ENCODE measurements around the gene EMD.

The EMD gene

DNA sequence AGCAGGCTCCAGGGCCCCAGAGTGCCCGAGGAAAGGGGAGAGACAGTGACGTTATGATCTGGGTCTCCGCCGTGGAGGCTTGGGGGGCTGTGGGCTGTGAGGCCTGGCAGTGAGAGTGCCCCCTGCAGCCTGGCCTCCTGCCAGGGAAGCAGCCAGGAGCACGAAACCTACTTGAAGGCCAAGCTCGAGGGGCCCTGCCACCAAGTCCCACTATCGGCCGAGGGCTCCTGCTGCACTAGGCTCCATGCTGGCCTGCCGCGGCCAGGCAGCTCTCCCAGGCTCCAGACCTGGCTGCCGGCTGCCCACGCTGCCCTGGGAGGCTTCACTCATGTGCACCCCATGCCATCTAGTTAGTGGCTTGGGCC, 23.3 kb upstream of the EMD start:
- DNase-seq: peak; percentile 3

DNA sequence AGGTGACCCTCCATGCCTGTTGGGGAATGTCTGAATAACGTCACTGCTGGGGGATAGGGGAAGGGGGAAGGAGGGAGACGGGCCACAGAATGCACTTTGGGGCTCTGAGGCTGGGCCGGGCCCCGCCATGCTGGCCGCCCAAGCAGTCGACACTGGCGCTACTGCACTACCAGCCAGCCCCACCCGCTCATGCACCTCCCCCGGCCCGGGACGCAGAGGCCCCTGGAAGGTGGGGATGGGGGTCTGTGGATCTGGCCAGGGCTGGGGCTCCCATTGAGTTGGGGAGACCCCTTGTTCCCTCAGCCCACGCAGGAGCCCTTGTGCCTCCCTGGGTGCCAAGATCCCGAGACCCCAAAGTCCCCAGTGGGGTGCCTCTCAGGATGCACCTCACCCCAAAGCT, 22.5 kb upstream of the EMD start:
- DNase-seq: peak; percentile 0

DNA sequence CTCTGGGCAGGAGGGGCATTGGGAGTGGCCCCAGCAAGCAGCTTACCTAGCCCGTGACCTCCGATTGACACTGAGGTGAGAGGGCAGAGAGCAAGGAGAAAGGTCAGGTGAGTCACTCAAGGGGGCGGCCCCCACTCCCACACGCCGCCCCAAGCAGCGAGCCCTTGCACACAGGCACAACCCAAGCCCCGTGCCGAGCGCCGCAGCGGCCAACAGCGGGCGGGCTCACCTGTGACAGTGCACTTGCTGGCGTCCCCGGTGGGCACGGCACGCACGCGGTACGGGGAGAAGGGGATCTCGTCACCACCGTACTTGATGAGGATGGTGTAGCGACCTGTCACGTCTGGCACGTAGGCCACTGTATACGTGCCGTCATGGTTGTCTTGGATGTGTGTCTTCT, 21.9 kb upstream of the EMD start:
- DNase-seq: peak; percentile 0

DNA sequence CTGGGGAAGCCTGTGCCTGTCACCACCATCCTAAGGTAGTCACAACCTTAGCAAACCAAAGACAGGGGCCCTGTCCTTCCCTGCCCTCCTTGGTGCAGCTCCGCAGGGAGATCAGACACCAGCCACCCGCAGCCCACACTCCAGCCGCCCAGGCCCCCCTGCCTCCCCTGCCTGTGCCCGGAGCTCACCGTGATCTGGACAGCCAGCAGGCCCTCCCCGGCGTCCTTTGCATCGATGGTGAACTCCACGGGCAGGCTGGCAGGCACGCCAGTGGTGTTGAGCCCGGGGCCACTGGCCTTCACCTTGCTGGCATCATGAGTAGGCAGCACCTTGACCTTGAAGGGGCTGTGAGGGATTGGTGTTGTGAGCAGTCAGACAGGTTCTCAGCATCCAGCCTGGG, 21.1 kb upstream of the EMD start:
- peak; percentile 0 for DNase-seq

DNA sequence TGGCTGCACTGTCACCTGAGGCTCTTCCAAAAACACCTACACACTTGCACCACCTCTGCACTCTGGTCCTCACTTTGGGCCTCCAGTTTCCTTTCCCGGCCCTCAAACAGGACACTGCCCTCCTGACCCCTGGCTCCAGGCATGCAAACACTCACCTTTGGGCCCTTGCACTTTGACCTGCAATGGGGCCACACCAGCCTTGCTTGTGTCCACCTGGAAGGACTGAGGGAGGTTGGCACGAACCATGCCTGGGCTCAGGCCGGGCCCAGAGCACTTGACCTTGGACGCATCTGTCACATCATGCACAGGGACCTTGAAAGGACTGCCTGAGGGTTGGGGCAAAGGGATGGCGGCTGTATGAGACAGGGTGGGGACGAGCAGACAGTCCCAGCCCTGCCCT, 20.3 kb upstream of the EMD start:
- DNase-seq: peak; percentile 0

DNA sequence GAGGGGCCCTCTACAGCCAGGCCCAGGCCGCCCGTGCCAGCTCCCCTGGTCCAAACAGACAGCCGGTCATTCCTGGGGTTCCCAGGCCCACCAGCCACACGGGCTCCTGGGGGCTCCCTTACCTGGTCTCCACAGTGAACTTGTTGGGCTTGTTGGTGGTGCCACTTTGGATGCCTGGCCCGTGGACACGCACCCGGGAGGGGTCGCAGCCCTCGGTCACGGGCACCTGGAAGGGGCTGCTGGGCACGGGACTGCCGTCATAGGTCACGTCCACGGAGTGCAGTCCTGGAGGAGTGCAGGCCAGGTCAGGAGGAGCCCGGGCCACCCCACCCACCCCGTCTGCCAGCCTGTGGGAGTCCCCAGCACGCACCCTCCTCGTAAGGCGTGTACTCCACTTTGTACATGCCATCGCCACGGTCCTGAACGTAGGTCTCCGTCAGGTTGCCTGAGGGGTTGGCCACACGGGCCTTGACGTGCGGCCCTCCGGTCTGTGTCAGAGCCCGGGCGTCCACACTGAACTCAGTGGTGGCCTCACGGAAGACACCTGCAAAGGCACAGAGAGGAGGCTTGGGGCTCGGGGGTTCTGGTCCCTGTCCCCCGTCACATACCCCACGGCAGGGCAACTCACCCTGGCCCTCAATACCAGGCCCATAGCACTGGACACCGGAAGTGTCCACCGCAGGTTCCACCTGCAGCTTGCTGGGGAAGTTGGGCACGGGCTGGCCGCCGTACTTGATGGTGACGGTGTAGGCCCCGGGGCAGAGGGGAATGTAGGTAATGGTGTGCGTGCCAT, 19.5 kb upstream of the EMD start:
- DNase-seq: peak; percentile 0

DNA sequence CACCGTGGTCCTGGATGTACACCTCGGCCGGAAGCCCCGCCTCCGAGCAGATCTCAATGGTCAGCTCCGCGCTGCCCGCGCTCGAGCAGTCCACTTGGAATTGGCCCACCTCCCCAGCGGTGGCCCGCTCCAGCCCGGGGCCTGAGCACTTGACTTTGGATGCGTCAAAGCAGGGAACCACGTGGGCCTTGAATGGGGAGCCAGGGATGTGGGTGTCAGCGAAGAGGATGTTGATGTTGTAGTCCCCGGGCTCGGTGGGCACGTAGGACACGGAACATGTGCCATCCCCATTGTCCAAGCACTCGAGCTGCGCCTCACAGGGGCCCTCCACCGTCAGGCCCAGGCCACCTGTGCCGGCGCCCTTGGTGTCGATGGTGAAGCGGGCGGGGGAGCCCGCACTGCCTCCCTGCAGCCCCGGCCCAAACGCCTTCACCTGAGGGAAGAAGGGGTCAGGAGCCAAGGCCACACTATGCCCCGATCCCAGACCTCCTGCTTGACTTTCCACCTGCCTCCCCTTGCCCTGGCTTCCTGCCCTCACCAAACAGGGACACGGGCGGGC, 18.9 kb upstream of the EMD start:
- DNase-seq: no peak

DNA sequence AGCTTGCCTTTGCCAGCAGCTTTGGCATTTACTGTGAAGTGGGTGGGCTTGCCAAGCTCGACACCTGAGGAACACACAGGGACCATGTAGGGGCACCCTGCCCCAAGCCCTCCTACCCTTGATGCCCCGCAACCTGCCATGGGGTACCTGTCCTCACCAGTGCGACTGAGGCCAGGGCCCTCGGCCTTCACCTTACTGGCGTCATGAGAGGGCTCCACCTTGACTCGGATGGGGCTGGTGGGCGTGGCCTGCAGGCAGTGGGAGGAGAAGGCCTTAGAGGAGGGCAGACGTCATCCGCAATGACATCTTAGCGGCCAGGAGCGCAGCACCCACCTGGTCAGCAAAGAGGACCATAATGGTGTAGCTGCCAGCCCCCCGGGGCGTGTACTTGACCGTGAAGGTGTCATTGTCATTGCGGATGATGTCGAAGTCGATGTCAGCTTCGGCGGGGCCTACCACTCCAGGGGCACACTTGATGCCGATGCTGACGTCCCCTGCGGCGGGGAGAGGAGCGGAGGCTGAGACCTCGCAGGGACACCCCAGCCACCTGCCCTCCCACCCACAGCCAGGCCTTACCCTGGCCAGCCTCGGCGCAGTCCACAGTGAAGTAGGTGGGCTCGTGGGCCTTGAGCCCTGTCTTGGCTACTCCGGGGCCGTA, 16.9 kb upstream of the EMD start:
- DNase-seq: no peak

DNA sequence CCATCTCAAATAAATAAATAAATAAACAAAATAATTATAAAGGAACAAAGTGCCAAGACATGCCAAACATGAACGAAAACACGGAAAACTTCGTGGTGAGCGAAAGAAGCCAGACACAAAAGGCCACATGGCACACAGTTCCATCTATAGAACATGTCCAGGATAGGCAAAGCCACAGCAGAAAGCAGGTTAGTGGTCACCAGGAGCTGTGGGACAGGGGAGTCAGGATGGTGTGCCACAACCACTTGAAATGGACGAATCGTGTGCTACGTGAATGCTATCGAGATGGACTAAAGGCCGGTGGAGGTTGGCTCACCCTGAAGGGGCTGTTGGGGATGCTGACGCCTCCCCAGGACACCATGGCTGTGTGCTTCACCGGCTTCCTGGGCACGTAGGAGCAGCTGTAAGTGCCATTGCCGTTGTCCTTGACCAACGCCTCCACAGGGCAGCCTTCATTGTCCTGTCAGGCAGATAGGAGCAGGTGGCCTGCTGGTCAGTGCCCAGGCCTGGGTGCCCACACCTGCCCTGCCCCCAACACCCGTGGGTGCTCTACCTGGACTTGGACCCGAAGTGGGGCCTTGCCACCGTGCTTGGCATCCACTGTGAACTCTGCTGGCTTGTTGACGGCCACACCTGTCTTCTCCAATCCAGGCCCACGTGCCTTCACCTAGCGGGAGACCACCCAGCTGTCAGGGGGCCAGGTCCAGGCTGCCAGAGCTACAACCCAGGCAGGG, 15.2 kb upstream of the EMD start:
- no peak for DNase-seq

DNA sequence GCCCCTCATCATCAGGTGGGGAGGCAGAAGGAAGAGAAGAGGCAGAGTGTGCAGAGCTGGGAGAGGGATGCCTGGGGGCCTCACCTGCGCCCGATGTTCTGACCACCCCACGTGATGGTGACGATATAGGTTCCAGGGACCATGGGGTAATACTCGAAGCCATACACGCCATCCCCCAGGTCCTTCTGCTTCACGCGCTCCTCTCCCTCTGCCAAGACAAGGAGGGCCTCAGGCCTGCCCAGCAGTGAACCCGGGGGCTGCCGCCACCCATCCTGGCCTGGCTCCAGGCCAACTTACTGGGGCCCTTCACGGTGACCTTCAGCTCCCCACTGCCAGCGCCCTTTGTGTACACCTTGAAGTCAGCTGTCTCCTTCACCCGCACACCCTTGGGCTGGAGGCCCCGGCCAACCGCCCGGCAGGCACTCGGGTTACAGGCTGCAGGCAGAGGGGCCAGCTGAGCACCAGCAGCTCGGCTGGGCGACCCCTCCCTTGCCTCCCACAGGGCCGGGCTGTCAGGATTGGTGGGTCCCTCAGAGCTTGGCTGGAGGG, 14.0 kb upstream of the EMD start:
- DNase-seq: no peak

DNA sequence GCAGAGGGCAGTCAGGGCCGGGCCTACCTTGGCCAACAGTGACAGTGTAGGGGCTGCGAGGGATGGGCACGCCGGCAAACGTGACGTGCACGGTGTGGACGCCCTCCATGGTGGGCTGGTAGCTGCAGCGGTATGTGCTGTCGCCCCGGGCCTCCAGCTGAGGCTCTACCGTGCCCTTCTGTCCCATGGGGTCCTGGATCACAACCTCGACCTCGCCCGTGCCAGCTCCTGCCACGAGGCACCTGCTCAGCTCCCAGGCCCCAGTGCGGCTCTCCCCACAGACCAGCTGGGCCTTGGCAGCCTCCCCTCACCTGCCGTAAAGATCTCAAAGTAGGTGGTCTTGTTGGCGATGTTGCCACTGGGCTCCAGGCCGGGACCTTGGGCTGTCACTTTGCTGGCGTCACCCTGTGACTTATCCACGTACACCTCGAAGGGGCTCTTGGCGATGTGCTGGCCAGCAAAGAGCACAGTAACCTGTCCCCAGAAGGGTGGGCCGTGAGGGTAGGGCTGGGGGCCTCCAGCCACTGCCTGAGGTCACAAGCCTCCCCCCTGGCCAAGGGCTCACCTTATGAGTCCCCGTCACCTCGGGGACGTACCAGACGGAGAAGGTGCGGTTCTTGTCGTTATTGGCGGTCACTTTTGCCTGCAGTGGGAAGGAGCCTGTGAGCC, 13.0 kb upstream of the EMD start:
- DNase-seq: no peak

DNA sequence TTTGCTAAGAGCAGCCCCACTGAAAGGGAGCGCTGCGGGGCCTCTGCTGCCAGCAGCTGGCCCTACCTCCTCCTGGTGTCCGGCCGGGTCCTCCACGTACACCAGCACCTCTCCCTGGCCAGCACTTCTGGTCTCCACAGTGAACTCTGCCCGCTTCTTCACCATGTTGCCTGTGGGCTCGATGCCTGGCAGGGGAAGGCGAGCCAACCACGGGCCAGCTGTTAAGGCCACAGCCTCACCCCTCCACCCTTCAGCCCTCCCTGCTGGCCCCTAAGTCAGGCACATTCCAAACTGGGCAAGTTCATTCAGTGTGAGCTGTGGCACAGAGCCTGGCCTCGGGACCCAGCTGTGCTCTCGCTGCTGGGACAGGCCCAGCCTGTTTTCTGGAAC, 12.4 kb upstream of the EMD start:
- no peak for DNase-seq

DNA sequence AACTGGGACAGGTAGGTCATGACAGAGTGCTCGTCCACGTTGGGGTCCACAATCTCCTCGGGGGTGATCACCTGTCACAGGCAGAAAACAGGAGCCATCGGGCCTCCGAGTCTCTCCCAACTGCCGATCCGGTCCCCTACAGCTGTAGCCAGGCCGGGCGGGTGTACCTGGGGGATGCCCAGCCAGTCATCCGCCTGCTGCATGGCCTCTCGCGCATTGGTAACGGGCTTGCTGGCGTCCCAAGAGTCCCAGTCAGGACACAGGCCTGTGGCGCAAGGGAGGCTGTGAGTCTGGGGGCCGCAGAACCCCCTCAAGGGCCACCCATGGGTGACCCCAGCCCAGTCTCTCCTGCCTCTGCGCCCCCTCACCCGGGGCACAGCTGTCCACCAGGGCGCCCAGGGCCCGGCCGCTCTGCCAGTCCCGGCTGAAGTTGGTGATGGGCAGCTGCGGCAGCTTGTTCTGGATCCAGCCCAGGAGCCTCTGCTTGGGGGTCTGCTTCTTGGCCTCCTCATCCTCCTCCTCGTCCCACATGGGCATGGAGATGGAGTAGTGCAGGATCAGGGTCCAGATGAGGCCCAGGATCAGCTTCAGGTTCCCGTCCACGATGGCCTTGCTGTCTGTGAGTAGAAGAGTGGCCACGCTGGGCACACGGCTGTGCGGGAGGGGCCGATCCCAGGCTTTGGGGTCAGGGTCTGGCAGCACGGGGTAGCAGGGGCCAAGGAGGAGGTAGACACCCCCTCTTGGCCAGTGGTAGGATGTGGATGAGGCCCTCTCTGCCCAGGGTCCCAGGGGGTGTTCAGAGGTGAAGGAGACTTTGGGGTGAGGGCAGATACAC, 11.4 kb upstream of the EMD start:
- no peak for DNase-seq

DNA sequence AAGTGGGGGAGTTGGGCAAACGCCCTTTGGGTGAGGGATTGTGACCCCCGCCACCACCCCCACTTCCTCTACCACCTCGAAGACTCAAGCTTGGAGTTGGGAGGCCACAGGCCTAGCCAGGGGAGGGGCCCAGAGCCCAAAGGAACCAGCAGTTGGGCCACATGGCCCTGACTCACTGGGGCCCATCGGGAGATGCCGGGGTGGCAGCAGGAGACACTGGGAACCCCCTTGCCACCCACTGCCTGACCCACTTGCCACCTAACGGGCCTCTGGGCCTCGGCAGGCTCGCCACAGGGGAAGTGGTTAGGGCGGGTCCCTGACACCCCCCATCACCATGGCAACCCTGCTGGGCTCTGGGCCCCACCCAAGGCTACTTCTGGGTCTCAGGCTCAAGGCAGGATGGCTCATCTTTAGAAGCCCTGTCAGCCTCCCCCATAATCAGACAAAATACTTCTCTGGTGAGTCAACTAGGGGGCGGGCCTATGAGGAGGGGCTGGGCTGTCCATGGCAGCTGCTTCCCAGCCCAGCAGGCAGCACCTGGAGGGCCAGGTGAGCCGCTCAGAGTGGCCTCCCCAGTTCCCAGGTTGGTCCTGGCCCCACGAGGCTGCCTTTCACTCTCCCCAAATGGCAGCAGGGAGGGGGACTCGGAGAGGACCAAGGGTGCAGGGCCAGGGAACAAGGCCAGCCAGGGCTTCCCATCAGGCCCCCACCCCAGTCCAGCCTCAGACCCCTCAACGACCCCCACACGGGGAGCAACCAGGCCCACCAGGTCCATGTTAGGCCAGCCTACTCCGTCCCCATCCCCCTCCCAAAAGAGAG, 10.3 kb upstream of the EMD start:
- peak; percentile 86 for DNase-seq

DNA sequence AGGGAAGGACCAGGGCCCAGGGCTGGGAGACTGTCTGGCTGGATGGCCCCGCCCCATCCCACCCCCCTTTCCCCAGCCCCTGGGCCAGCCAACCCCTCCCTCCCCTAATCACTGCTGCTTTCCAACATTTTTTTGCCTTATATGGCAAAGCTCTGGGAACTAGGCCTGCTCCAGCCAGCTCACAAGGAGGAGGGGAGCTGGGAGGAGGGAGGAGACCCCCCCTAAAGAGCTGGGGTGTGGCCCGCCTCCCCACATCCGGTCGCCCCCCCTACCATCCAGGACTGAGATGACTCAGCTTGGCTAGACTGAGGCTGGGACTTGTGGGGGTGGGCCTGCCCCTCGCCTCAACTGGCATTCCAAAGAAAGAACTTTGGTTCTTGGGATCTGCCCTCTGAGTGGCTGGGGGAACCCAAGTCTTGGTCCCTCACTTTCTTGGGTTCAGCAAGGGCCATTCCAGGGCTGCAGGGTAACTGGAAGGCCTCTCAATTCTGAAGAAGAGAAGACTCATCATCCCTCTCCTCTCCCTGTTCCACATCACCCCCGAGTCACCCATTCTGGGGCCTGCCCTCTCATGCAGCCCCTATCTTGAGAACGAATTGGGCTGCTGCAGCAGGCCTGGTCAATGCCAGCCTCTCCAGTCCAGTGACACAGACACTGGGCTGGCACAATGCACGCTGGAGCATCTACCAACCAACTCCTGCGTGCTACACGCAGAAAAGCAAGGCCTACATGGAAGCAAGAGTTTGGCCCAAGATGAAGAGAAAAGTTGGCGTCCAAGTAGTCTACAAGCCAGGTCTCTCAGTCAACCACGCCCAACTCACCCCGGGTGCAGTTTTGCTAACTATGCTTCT, 9.4 kb upstream of the EMD start:
- peak; percentile 88 for DNase-seq

DNA sequence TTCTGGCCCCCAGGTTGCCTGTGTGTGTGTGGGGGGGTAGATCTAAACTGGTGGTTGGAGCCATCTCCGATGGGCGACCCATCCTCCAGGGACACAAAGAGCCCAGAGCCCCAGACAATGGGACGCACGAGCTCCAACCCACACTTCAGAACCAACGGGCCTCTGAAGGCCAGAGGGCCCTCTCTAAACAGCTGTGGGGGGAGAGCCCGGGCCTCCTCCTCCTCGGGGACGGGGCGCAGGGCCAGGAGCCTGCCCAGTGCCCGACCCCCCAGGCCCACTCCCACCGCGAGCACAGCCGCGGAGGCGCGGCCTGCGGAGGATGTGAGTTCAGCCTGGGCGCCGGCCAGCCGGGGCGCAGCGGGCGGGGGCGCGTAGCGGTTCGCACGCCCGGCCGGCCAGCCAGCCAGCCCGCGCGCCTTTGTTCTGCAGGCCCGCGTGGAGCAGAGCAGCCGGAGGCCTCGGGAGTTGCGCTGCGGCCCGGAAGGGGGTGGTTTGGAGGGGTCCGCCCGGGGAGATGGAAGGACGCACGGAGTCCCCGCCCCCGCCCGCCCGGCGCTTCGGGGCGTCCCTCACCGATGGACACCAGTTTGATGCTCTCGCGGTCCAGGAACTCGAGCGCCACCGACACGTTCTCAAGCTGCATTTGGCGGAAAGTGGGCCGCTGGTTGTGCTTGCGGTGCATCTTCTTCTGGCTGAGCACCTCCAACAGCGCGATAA, 8.6 kb upstream of the EMD start:
- no peak for DNase-seq

DNA sequence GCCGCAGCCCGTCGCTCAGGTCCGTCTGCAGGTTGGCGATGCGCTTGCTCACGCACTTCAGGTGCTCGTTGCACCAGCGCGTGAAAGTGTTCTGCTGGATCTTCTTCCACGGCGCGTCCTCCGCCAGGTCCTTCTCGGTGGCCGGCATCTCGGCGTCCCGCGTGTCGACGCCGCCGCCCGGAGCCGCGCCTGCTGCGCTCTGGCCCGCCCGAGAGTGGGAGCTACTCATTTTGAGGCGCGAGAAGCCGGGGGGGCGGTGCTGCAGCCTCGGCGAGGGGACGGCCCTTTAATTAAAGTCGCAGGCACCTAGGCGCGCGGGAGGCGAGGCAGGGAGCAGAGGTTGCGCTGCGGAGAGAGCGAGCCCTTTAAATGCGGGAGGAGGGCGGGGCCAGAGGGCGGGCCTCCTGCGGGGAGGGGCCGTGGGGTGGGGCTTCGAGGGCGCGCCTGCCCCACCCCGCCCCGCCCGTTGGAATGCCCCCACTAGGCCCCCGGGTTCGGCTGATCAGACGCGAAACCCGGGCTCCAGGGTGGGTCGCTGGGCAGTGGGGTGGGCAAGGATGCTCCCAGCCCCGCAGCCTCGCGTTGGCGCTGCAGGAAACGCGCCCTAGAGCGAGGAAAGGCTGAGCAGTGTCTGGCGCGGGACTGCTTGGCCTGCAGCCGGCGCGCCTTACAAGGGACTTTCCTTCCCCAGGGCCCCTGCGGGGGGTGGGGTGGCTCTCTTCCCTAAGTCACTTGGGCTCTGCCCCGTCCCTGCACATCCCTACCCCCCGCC, 7.9 kb upstream of the EMD start:
- peak; percentile 91 for DNase-seq

DNA sequence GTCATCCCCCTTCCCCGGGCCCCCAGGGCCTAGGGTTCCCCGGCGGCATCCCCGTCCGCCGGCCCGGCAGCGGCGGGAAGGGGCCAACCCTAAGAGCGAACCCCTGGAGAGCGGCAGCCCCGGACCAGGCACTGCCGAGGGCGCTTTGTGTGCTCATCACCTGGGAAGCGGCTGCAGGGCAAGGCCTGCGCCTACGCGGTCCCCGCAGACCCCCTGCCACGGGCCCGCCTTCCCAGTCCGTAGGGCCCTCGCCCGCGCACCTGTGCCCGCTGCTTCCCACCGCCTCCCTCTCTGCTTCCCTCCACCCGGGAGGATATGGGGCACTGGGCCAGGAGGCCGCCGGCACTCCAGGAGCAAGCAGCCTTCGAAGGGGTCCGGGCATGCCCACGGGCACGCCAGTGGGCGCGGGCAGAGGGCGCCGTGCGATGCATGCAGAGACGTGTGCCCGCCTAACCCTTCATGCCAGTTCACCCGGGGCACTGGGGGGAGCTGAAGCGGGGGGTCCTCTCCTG, 7.2 kb upstream of the EMD start:
- DNase-seq: no peak

All from HCEC 1CT (cell line).